NB4 (cell line): Measurements from ENCODE around the gene TMEM187.

Source experiments
- CTCF ChIP-seq: IDR thresholded peaks from one replicate; pipeline ENCODE4 v1.5.1; 2012; ENCODE audit warnings: low read depth, low read length
- POLR2A ChIP-seq: IDR thresholded peaks from 2 replicates; pipeline ENCODE4 v1.6.1; 2011; ENCODE audit warnings: mild to moderate bottlenecking; ENCODE audit not compliant: insufficient read length; ENCODE audit errors: extremely low read depth
- TF ChIP-seq, protein P1 (sequence below): IDR thresholded peaks from 2 replicates; pipeline ENCODE4 v1.6.1; 2011; ENCODE audit warnings: low read depth, low read length

DNA sequence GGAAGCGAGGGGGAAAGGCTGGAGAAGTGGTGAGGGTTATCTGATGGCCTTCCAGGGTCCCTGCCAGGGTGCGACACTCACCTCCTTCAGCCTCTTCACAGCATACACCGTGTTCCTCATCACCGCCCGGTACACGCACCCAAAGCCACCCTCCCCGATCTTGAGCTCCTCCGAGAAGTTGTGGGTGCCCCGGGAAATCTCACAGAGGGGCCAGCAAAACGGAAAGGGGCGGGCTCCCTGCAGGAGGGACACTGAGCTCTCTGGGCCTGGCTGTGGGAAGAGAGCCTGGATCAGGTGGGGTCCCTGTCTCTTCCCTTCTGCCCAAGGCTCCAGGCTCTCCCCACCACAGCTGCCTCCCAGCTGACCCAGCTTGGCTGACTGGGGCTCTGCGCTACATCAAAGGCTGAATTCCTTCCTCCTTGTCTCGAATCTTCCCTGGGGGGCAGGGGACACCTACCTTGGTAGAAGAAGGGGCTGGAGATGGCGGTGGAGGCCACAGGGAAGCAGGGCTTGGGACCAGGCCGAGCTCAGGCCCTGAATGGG lies 46.0 kb downstream of the TMEM187 start:
- TF ChIP-seq CTCF (no peak), POLR2A (no peak)
- TF ChIP-seq, protein P1, sequence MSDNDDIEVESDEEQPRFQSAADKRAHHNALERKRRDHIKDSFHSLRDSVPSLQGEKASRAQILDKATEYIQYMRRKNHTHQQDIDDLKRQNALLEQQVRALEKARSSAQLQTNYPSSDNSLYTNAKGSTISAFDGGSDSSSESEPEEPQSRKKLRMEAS, result no peak
